Measurements from ENCODE around the gene TMEM221. TPM values are rescaled to one million over a fixed set of nuclear protein-coding genes. Genes with fewer than 3 reads are reported as not detected.

The TMEM221 gene
- total RNA-seq, 1 experiment from 2014 or later, result 0.39 TPM

DNA sequence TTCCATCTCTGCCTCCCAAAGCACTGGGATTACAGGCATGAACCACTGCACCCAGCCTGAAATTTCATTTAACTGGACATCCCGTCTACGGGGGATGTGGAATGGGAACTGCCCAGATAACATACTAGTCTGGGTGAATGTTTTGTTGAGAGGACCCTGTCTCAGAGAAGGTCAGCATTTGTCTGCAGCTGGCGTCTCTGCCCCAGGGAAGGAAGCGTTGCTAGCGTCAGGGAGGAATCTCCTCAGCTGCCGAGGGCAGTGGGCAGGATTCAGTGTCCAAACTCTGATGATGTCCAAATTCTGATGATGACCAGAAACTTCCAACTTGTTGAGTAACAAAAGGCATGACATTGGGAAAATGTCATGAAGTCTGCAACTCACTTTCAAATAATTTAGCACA, 9.1 kb upstream of the TMEM221 start:
- no TSS peak for BruUV-seq (replicated peaks)
- H3K9me3 ChIP-seq (ENCODE audit: control insufficient read depth, insufficient read depth, low read depth, low read length), result no peaks in the 10 kb centered on the region
- H3K4me3 ChIP-seq (ENCODE audit: low read depth in 2 of 2, low read length in 2 of 2), result no peak overlapping the region
- CTCF ChIA-PET, result interaction anchor here (0.6 kb wide), 1 partner anchor 33 kb away, joined by 7 read pairs; no protein-coding TSS in a partner anchor
- ATAC-seq, result no peak
- POLR2A ChIA-PET, result no interaction called here
- H3K27ac ChIP-seq (ENCODE audit: low read length), result no peak overlapping the region
- in situ Hi-C loops (cut with HindIII; ENCODE audit: low pct_unique_long_range_greater_than_20kb, low sequenced_read_pairs), result no loop called here
- no peaks in the 10 kb centered on the region for H3K4me1 ChIP-seq (ENCODE audit: control insufficient read depth, insufficient read depth, low read length)
- H3K36me3 ChIP-seq (ENCODE audit: control insufficient read depth, insufficient read depth, low read length), result no peaks in the 10 kb centered on the region
- TF ChIP-seq, protein P1, sequence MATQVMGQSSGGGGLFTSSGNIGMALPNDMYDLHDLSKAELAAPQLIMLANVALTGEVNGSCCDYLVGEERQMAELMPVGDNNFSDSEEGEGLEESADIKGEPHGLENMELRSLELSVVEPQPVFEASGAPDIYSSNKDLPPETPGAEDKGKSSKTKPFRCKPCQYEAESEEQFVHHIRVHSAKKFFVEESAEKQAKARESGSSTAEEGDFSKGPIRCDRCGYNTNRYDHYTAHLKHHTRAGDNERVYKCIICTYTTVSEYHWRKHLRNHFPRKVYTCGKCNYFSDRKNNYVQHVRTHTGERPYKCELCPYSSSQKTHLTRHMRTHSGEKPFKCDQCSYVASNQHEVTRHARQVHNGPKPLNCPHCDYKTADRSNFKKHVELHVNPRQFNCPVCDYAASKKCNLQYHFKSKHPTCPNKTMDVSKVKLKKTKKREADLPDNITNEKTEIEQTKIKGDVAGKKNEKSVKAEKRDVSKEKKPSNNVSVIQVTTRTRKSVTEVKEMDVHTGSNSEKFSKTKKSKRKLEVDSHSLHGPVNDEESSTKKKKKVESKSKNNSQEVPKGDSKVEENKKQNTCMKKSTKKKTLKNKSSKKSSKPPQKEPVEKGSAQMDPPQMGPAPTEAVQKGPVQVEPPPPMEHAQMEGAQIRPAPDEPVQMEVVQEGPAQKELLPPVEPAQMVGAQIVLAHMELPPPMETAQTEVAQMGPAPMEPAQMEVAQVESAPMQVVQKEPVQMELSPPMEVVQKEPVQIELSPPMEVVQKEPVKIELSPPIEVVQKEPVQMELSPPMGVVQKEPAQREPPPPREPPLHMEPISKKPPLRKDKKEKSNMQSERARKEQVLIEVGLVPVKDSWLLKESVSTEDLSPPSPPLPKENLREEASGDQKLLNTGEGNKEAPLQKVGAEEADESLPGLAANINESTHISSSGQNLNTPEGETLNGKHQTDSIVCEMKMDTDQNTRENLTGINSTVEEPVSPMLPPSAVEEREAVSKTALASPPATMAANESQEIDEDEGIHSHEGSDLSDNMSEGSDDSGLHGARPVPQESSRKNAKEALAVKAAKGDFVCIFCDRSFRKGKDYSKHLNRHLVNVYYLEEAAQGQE (IDR thresholded peaks at IDR 0.05; ENCODE audit: insufficient read depth in 1 of 2, low read depth in 2 of 2, low read length in 1 of 2), result no peak
- TF ChIP-seq POLR2AphosphoS5 (IDR thresholded peaks at IDR 0.05; ENCODE audit: low read depth, low read length) (no peak), TCF7L2 (IDR thresholded peaks at IDR 0.05; ENCODE audit: low read depth, low read length) (no peak), SIN3A (IDR thresholded peaks at IDR 0.05; ENCODE audit: borderline replicate concordance, insufficient read depth, low read depth, low read length) (no peak)
- TF ChIP-seq, protein P2, sequence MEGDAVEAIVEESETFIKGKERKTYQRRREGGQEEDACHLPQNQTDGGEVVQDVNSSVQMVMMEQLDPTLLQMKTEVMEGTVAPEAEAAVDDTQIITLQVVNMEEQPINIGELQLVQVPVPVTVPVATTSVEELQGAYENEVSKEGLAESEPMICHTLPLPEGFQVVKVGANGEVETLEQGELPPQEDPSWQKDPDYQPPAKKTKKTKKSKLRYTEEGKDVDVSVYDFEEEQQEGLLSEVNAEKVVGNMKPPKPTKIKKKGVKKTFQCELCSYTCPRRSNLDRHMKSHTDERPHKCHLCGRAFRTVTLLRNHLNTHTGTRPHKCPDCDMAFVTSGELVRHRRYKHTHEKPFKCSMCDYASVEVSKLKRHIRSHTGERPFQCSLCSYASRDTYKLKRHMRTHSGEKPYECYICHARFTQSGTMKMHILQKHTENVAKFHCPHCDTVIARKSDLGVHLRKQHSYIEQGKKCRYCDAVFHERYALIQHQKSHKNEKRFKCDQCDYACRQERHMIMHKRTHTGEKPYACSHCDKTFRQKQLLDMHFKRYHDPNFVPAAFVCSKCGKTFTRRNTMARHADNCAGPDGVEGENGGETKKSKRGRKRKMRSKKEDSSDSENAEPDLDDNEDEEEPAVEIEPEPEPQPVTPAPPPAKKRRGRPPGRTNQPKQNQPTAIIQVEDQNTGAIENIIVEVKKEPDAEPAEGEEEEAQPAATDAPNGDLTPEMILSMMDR (IDR thresholded peaks at IDR 0.05), result no peak
- intact Hi-C loops (cut with micrococcal nuclease; ENCODE audit: unreplicated experiment), result no loop called here
- no peaks in the 10 kb centered on the region for H3K27me3 ChIP-seq (ENCODE audit: control insufficient read depth, insufficient read depth, low read length)
- no peak for DNase-seq (ENCODE audit: low read depth, low spot score)

DNA sequence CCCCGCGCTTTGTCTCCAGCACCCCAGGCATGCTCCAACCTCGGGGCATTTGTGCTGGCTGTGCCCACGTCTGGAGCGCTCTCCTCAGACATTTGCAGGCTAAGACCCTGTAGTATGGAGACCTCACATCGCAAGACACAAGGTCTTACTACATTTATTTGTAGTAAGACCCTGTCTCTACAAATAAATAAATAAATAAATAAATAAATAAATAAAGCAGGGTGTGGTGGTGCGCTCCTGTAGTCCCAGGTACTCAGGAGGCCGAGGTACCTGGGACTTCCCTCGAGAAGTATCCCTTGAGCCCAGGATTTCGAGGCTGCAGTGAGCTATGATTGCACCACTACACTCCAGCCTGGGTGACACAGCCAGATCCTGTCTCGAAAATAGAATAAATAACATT, 7.7 kb upstream of the TMEM221 start:
- POLR2A ChIA-PET, result no interaction called here
- Histone ChIP-seq H3K27me3 (ENCODE audit: control insufficient read depth, insufficient read depth, low read length) (no peaks in the 10 kb centered on the region), H3K9me3 (ENCODE audit: control insufficient read depth, insufficient read depth, low read depth, low read length) (no peaks in the 10 kb centered on the region), H3K27ac (ENCODE audit: low read length) (no peak overlapping the region), H3K36me3 (ENCODE audit: control insufficient read depth, insufficient read depth, low read length) (no peaks in the 10 kb centered on the region), H3K4me3 (ENCODE audit: low read depth in 2 of 2, low read length in 2 of 2) (no peak overlapping the region), H3K4me1 (ENCODE audit: control insufficient read depth, insufficient read depth, low read length) (no peaks in the 10 kb centered on the region)
- ATAC-seq (no peak), DNase-seq (ENCODE audit: low read depth, low spot score) (no peak)
- in situ Hi-C loops (cut with HindIII; ENCODE audit: low pct_unique_long_range_greater_than_20kb, low sequenced_read_pairs) (no loop called here), intact Hi-C loops (cut with micrococcal nuclease; ENCODE audit: unreplicated experiment) (no loop called here)
- no TSS peak for BruUV-seq (replicated peaks)
- TF ChIP-seq, protein P1 (IDR thresholded peaks at IDR 0.05; ENCODE audit: insufficient read depth in 1 of 2, low read depth in 2 of 2, low read length in 1 of 2), result no peak
- TF ChIP-seq POLR2AphosphoS5 (IDR thresholded peaks at IDR 0.05; ENCODE audit: low read depth, low read length) (no peak), TCF7L2 (IDR thresholded peaks at IDR 0.05; ENCODE audit: low read depth, low read length) (no peak), SIN3A (IDR thresholded peaks at IDR 0.05; ENCODE audit: borderline replicate concordance, insufficient read depth, low read depth, low read length) (no peak)
- TF ChIP-seq, protein P2 (IDR thresholded peaks at IDR 0.05), result no peak
- CTCF ChIA-PET, result no interaction called here
